GM19099 (cell line): ENCODE data around the gene ARL14EP.

ENCODE experiments used
- POLR2A ChIP-seq: IDR thresholded peaks from 3 replicates; pipeline ENCODE4 v1.6.1; 2011; ENCODE audit warnings: low read depth; ENCODE audit not compliant: insufficient read length; ENCODE audit errors: extremely low read depth

Gene ARL14EP

GRCh38 chr11:30350384-30350783, 27.5 kb downstream of the ARL14EP start:
- TF ChIP-seq POLR2A = no peak

- TF ChIP-seq POLR2A = no peak
Observed at GRCh38 chr11:30351061-30351460, 28.2 kb downstream of the ARL14EP start.

DNA sequence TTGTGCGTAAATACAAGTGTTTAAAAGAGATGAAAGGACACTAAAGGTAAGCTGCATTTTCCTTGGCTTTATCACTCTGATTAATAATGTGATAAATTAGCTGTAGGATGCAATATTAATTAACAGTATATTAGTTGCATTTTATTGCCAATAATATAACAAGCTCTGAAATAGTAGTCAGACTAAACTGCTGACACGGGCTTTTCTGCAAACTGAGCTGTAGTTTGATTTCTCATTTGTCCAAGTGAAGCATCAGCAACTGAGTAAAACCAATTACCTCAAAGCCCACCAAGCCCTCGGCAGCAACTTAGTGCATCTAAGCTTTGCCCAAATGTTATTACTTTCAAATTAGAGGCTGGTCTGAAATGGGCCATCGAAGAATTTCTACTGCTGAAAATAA, 33.5 kb downstream of the ARL14EP start:
- no peak for TF ChIP-seq POLR2A

DNA sequence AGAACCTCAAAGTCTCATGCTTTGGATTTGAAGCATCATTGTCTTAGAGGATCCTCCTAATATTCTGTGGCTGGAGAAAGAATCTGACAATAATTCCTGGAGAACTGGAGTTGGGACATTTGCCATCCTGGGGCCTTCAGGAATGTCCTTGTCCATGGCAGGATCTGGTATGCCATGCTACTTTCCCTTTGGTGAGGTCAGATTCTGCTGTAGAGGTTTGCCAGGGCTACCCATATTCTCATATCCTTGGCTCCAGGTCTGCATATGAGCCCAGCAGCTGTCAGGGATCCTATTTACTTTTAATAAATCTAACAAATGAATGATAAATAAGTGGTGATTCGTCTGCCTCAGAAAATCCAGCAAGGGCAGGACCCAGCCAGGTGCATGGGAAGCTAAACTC, 35.0 kb downstream of the ARL14EP start:
- no peak for TF ChIP-seq POLR2A

DNA sequence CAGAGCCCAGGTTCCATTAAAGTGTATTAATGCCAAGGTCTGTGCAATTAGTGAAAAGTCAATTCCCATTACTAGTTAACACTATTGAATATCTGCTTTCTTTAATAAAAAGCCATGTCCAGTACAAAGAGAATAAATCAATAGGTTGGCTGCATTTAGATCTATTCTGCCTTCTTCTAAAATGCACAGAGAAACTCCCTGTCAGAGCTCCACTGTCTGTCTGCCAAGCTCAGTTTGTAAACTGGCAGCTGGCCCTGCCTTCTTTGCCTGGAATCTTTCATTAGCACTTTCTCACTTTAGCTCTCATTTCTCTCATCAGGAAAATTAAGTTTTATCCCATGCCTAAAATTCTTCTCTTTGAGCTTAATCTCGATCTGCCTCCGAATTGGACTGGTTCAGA, 35.6 kb downstream of the ARL14EP start:
- no peak for TF ChIP-seq POLR2A

- no peak for TF ChIP-seq POLR2A
Observed at GRCh38 chr11:30360741-30361140, 37.8 kb downstream of the ARL14EP start.

- no peak for TF ChIP-seq POLR2A
Observed at GRCh38 chr11:30364139-30364836, 41.4 kb downstream of the ARL14EP start.

DNA sequence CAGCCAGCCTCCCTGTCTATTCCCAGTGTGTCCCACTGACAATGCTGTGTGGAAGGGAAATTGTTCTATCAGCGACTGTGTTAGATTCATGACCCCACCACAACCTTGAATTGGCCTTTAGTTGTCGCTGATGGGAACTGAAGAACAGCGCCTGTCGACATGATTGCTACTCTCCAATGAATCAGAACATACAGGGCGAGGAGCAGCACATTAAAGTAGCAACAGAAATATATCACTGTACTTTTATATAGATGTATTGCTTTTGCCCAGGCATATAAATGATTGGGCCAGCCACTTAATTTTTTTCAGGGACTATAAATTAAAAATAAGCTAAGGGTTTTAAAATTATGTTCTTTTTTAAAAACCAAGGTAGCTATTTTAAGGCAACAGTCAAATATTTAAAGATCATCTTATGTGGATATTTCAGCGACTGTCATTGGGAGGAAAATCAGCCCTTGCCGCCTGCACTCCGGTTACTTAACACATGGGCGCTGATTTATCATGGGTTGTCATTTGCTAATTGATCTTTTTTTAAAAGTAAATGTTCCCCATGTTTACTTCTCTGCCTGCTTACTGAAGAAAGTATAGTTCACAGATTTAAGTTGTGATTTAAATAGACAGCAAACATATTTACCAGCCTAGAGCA, 42.1 kb downstream of the ARL14EP start:
- no peak for TF ChIP-seq POLR2A

DNA sequence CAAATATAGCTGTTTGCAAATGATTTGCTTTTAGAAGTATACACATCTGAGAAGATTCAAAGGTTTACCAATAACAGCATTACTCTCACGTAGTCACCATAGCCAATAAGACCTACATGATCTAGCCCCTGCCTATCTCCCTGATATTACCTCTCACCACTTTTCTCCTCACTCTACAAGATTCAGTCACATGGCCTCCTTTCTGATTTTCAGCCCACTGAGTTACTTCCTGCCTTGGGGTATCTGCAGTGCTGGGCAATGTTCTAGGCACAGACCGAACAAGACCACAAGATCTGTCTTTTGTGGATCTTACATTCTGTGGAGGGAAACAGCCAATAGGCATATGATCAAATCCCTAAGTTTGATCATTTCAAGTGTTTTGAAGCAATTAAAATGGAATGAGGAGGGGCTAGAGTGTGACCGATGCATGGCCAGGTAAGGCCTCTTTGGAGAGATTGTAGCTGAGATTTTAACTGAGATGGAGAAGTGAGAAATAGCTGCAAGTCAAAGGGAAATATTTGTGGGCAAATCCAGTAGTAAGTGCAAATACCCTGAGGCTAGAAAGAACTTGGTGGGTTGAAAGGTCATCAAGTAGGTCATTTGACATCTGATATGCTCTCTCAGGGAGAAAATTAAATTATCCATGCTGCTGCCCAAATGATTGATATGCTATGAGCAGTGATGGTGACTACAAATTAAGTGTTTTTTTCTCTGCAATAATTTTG, 43.1 kb downstream of the ARL14EP start:
- no peak for TF ChIP-seq POLR2A

- TF ChIP-seq POLR2A = no peak
Observed at GRCh38 chr11:30368394-30368793, 45.5 kb downstream of the ARL14EP start.

DNA sequence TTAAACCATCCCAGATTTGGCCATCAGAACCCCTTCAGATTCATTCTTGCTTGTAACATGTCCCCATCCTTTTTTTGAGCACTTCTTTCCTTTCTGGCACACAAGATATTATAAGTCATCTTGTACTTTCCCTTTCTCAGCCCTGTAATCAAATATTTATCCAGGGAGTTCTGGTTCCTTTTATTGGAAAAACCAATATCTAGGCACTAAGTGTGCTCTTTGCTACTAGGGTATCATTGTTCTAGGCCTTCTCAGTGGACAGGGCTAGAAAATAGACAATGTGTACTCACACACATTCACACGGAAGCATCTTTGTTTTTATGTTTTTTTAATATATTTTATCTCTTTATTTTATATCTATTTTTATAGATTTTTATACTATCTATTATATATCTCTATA, 47.3 kb downstream of the ARL14EP start:
- TF ChIP-seq POLR2A = no peak

GRCh38 chr11:30377347-30377746, 54.4 kb downstream of the ARL14EP start:
- TF ChIP-seq POLR2A = no peak

- TF ChIP-seq POLR2A = no peak
Observed at GRCh38 chr11:30380846-30381245, 57.9 kb downstream of the ARL14EP start.

- no peak for TF ChIP-seq POLR2A
Observed at GRCh38 chr11:30381879-30382278, 59.0 kb downstream of the ARL14EP start.
